HUES64 (cell line): ENCODE results near the gene LCTL.

Experiments used
- H3K27ac ChIP-seq: 2 replicates; pipeline ENCODE4 v1.7.0; 2013; ENCODE audit warnings: low read depth, low read length, inconsistent platforms
- H3K27me3 ChIP-seq: 2 replicates; pipeline ENCODE4 v1.6.1; 2013; ENCODE audit warnings: mild to moderate bottlenecking, low read length; ENCODE audit not compliant: insufficient read depth
- H3K36me3 ChIP-seq: 2 replicates; pipeline ENCODE4 v1.6.1; 2013; ENCODE audit warnings: mild to moderate bottlenecking, low read length; ENCODE audit not compliant: insufficient read depth
- H3K4me1 ChIP-seq: 2 replicates; pipeline ENCODE4 v1.6.1; 2013; ENCODE audit warnings: mild to moderate bottlenecking, low read length, moderate library complexity; ENCODE audit not compliant: insufficient read depth
- H3K4me3 ChIP-seq: 2 replicates; pipeline ENCODE4 v1.5.1; 2013; ENCODE audit warnings: mild to moderate bottlenecking, low read length, moderate library complexity
- H3K9ac ChIP-seq: 2 replicates; pipeline ENCODE4 v1.6.1; 2013; ENCODE audit warnings: mild to moderate bottlenecking, low read depth, low read length
- H3K9me3 ChIP-seq: 2 replicates; pipeline ENCODE4 v1.6.1; 2013; ENCODE audit warnings: low read depth, low read length; ENCODE audit not compliant: insufficient read depth
- WGBS: fragments of 150-250, 120-280 bp; methylation state at CpG from one replicate; pipeline ENCODE4 v1.1.7; 2013; ENCODE audit warnings: missing lambda C conversion rate; 5-methylcytosine and 5-hydroxymethylcytosine counted together

The LCTL gene

GRCh38 chr15:66600240-66600627 is 34.4 kb upstream of the LCTL start:
- H3K4me3 ChIP-seq = no peak overlapping the region
- no peaks in the 10 kb centered on the region for H3K27me3 ChIP-seq
- 83% methylated on average over 4 of the region's 4 CpGs for WGBS
- H3K27ac ChIP-seq = no peak overlapping the region
- H3K9ac ChIP-seq = no peak overlapping the region
- no peaks in the 10 kb centered on the region for H3K9me3 ChIP-seq
- no peaks in the 10 kb centered on the region for H3K36me3 ChIP-seq
- no peaks in the 10 kb centered on the region; the same call in 1 of the 2 replicates for H3K4me1 ChIP-seq

- Histone ChIP-seq H3K9me3 (no peaks in the 10 kb centered on the region), H3K4me1 (no peaks in the 10 kb centered on the region; the same call in 1 of the 2 replicates), H3K27me3 (no peaks in the 10 kb centered on the region), H3K4me3 (no peak overlapping the region), H3K27ac (no peak overlapping the region), H3K9ac (no peak overlapping the region), H3K36me3 (no peaks in the 10 kb centered on the region)
- WGBS = 72% methylated on average over 11 of the region's 13 CpGs
Observed at GRCh38 chr15:66599536-66600239, 33.9 kb upstream of the LCTL start.

DNA sequence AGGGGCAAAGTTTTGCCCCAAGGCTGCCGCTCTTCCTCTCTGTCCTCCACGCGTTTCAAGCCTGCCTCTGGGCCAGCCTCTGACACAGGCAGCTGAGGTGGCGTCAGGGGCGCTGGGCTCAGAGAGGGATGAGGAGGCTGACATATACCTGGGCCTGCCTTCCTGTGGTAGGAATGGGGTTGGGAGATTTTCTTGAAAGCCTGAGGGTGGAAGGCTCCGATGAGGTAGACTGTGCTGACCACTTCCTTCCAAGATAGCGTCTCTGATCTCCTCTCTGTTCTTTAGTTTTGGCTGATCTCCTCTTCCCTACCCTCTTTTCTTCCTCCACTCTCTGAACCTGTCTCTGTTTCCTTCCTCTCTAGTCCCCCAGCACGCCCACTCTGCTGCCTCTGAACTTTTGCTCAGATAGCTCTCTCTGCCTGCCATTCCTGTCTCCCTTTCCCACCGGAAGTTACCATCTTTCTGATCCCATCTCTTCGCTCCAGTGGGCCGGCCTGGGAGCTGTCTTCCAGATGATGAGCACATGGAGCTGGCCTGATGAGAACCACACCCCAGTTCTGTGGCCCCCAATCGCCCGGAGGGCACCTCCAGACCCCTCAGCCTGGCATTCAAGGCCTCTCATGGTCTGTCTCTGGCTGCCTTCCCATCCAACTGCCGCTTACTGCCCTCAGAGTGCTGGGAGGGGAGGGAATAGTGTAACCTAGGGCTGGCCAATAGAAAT is 32.5 kb upstream of the LCTL start:
- no peak overlapping the region for H3K4me3 ChIP-seq
- no peaks in the 10 kb centered on the region for H3K27me3 ChIP-seq
- 91% methylated on average over 13 of the region's 14 CpGs for WGBS
- H3K36me3 ChIP-seq = no peaks in the 10 kb centered on the region
- no peak overlapping the region for H3K9ac ChIP-seq
- H3K9me3 ChIP-seq = no peaks in the 10 kb centered on the region
- no peak overlapping the region for H3K27ac ChIP-seq
- no peaks in the 10 kb centered on the region; the same call in 1 of the 2 replicates for H3K4me1 ChIP-seq

- Histone ChIP-seq H3K27me3 (no peaks in the 10 kb centered on the region), H3K4me3 (no peak overlapping the region), H3K36me3 (no peaks in the 10 kb centered on the region), H3K9ac (no peak overlapping the region), H3K27ac (no peak overlapping the region), H3K9me3 (no peaks in the 10 kb centered on the region), H3K4me1 (no peaks in the 10 kb centered on the region)
- WGBS = 91% methylated on average over 8 of the region's 8 CpGs
Observed at GRCh38 chr15:66595931-66596545, 30.2 kb upstream of the LCTL start.

GRCh38 chr15:66595332-66595731 is 29.5 kb upstream of the LCTL start:
- Histone ChIP-seq H3K27ac (no peak overlapping the region), H3K4me3 (no peak overlapping the region), H3K27me3 (no peaks in the 10 kb centered on the region), H3K9ac (no peak overlapping the region), H3K9me3 (no peaks in the 10 kb centered on the region), H3K36me3 (no peaks in the 10 kb centered on the region), H3K4me1 (no peaks in the 10 kb centered on the region)

DNA sequence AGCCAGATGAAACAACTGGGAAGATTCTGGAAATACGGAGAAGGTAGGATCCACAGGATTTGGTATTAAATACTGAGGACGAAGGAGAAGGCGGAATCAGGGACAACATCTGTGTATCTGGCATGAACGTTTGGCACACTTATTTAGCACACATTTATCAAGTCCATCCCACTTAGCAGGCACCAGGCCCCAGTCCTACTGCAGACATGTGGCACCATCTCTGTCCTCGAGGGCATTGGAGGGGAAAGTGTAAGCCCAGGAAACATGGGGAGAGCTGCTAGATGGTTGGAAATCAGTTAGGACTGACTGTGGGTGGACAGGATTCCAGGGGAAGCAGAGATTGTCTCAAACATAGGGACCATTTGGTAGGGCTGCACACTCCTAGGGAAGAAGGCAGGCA is 29.0 kb upstream of the LCTL start:
- Histone ChIP-seq H3K9me3 (no peaks in the 10 kb centered on the region), H3K9ac (no peak overlapping the region), H3K4me1 (no peaks in the 10 kb centered on the region), H3K27me3 (no peaks in the 10 kb centered on the region), H3K27ac (no peak overlapping the region), H3K4me3 (no peak overlapping the region), H3K36me3 (no peaks in the 10 kb centered on the region)
- 91% methylated on average over 5 of the region's 5 CpGs for WGBS

GRCh38 chr15:66594344-66594743 is 28.5 kb upstream of the LCTL start:
- WGBS = 73% methylated on average over 10 of the region's 10 CpGs

GRCh38 chr15:66593219-66593780 is 27.5 kb upstream of the LCTL start:
- H3K27ac ChIP-seq = no peak overlapping the region
- H3K36me3 ChIP-seq = no peaks in the 10 kb centered on the region
- H3K4me1 ChIP-seq = no peaks in the 10 kb centered on the region
- 92% methylated on average over 3 of the region's 3 CpGs for WGBS
- no peak overlapping the region for H3K4me3 ChIP-seq
- no peaks in the 10 kb centered on the region for H3K27me3 ChIP-seq
- H3K9ac ChIP-seq = no peak overlapping the region
- no peaks in the 10 kb centered on the region for H3K9me3 ChIP-seq

More at GRCh38 chr15:66594344-66594743, 28.5 kb upstream of the LCTL start:
- Histone ChIP-seq H3K27ac (no peak overlapping the region), H3K4me1 (no peaks in the 10 kb centered on the region), H3K4me3 (no peak overlapping the region), H3K36me3 (no peaks in the 10 kb centered on the region), H3K9ac (no peak overlapping the region), H3K27me3 (no peaks in the 10 kb centered on the region), H3K9me3 (no peaks in the 10 kb centered on the region)

- 80% methylated on average over 12 of the region's 12 CpGs for WGBS
- peaks cover 5% of the 10 kb centered on the region; the same call in 1 of the 2 replicates for H3K4me1 ChIP-seq
- H3K9ac ChIP-seq = no peak overlapping the region
- H3K36me3 ChIP-seq = no peaks in the 10 kb centered on the region
- no peaks in the 10 kb centered on the region for H3K27me3 ChIP-seq
- no peak overlapping the region for H3K27ac ChIP-seq
- H3K9me3 ChIP-seq = no peaks in the 10 kb centered on the region
- H3K4me3 ChIP-seq = no peak overlapping the region
Observed at GRCh38 chr15:66592505-66593218, 26.9 kb upstream of the LCTL start.

- Histone ChIP-seq H3K36me3 (no peaks in the 10 kb centered on the region), H3K9ac (no peak overlapping the region), H3K27me3 (no peaks in the 10 kb centered on the region), H3K4me3 (no peak overlapping the region), H3K27ac (no peak overlapping the region), H3K4me1 (peaks cover 6% of the 10 kb centered on the region; the same call in 1 of the 2 replicates), H3K9me3 (no peaks in the 10 kb centered on the region)
- 93% methylated on average over 4 of the region's 4 CpGs for WGBS
Observed at GRCh38 chr15:66591322-66591862, 25.6 kb upstream of the LCTL start.
